Islet of Langerhans (tissue), 1 donor: ENCODE measurements around the gene ITM2B.

Experiments
- FAIRE-seq: peaks from one replicate; lab custom pipeline; 2011; peaks lifted over from hg19 to GRCh38; lab: Jason Lieb, UNC

ITM2B gene

DNA sequence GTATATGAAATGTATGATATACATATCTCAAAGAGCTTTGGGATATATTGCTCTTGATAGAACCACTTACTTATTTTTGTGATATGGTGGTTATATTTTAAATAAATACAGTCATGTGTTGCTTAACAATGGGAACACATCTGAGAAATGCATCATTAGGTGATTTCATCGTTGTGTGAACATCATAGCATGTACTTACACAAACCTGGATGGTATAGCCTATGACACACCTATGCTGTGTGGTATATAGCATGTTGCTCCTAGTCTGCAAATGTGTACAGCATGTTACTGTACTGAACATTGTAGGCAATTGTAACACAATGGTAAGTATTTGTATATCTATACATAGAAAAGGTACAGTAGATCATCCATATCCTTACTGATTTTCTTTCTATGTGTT is 78.2 kb downstream of the ITM2B start:
- FAIRE-seq: no peak

DNA sequence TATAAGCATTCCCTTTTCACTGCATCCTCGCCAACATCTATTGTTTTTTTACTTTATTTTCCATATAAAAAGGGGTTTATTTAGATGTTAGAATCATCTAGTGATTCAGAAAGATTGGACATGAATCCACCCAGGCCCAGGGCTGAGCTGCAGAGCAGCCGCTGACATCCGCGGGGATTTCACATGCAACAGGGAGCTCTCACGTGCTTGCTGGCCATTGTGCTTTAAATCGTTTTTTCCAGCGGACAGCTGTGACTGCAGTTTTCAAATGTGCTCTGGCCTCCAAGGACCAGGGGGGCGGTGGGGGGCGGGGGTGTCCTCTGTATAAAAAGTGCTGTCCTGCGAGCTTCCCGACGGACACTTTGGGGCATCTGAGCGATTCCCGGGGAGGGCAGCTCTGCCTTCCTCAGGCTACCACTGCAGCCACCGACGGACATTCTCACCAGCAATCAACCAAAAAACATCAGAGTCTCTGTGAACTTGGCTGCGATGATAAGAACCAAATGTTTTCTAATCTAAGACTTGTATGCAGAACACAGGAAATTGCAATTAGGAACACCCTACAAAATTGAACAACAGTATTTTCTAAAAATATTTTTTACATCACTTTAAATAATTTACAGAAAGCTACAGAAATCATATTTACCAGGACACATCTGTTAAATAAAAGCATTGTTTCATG is 83.1 kb downstream of the ITM2B start:
- no peak for FAIRE-seq

DNA sequence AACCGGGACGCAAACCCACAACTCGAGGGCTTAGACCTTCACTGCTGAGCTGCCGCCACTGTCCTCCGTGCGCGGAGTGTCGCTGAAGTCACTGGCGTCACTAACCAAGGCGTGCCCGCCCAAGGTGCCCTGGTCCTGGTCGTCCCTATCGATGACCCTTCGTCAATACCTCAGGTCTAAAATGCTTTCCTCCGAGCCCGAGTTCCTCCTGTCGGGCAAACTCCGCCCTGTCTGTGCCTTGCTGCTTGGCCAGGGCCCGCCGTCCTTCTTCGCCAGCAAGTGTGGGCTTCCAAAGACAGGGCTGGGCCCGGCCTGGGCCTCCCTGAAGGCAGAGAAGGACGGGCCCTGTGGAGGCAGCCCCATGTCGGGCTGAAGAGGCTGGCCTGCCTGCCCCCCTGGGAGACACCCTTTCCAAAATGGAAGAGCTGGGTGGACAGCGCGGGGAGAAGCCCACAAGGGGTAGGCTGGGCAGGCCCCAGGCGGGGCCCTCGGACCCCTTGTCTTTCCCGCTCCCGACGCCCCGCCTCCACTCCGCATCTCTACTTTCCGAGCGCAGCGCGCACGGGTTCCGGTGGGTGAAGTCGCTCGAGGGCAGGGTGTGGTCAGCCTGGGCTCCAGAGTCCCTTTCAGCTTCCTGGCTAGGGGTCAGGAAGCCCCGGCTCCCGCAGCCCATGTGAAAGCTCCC is 84.0 kb downstream of the ITM2B start:
- no peak for FAIRE-seq

DNA sequence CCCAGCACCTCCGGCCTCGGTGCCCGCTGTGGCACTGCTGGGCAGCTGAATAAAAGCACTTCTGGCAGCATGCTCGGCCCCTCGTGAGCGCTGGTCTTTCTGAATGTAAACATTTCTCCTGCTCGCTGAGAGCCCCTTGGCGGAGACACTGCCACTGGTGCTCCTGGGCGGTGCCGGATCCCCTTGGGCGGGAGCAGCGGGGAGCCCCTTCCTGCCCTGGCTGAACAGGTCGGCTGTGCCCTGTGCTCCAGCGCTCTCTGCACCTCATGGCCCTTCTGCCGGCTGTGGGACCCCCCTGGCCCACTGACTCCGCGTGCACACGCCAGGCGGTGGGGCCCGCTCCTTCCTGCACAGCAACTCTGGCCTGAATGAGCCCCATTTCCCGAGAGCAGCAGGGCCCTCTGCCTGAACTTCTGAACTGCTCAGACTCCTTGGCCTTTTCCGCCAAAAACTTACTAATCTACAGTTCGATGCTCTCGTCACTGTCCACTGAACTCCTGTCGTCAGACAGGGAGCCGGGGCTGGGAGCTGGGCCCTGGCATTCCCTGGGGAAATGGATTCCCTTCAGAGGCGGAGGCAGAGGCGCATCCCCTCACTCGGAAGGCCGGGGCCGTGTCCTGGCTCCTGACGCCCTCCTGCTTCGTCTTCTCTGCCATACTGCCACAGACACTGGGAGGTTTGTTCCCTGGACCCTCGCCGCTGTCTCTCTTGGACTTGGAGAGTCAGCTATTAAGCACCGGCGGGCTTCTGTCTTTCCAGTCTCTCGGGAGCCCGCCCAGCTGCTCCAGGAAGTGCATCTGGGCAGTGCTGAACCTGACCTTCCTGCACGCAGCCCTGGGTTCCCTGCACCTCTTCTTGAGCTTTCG is 84.7 kb downstream of the ITM2B start:
- no peak for FAIRE-seq

DNA sequence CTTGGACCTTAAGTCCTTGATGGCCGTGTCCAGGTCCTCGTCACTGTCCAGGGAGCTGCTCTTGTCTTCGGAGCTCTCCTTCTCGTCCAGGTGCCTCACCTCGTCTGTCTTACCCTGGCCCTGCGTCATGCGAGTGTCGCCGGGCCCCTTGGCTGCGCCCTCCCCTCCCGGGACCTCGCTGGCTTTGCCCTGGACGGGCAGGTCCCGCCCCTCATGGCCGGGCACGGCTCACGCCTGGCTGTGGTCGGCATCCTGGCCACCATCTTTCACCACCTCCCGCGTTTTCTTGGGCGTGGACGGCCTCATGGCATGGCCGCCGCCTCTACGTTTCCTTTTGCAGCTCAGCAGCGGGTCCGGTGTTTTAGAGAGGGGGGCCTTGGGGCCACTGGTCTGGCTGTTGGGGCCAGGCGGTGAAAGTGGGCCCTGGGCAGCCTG is 85.4 kb downstream of the ITM2B start:
- no peak for FAIRE-seq

DNA sequence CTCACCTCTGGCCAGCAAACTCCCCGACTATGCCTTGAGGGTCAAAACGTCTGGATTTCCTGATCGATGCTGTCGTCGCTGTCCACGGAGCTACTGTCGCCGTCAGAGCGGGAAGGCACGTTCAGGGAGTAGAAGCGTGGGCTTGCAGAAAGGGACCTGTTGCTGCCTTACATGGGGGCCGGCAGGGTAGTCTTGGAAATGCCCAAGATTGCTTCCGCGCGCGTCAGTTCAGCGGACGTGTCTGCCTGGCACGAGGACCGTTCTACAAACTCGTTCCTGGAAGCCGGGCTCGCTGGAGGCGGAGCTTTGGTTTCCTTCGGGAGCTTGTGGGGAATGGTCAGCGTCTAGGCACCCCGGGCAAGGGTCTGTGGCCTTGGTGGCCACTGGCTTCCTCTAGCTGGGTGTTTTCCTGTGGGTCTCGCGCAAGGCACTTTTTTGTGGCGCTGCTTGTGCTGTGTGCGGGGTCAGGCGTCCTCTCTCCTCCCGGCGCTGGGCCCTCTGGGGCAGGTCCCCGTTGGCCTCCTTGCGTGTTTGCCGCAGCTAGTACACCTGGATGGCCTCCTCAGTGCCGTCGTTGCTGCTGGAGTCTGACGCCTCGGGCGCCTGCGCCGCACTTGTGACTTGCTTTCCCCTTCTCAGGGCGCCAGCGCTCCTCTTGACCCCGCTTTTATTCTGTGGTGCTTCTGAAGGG is 86.0 kb downstream of the ITM2B start:
- no peak for FAIRE-seq
